ENCODE measurements around the gene PRR19.

The PRR19 gene

GRCh38 chr19:42292042-42292960 is 9.6 kb upstream of the PRR19 start:
- Mint-ChIP-seq H3K27me3 (ENCODE audit: low read depth) (no peaks in the 10 kb centered on the region), H3K27ac (peak overlapping the region; percentile 64), H3K36me3 (ENCODE audit: low read depth) (peaks cover 28% of the 10 kb centered on the region), H3K4me1 (ENCODE audit: low read depth) (peaks cover 2% of the 10 kb centered on the region), H3K4me3 (no peak overlapping the region), H3K9me3 (no peaks in the 10 kb centered on the region)
- DNase-seq (ENCODE audit: low spot score): no peak

GRCh38 chr19:42292963-42293362 is 9.0 kb upstream of the PRR19 start:
- Mint-ChIP-seq H3K4me3 (no peak overlapping the region), H3K27me3 (ENCODE audit: low read depth) (no peaks in the 10 kb centered on the region), H3K9me3 (no peaks in the 10 kb centered on the region), H3K4me1 (ENCODE audit: low read depth) (peaks cover 2% of the 10 kb centered on the region), H3K36me3 (ENCODE audit: low read depth) (peaks cover 28% of the 10 kb centered on the region), H3K27ac (no peak overlapping the region)
- no peak for DNase-seq (ENCODE audit: low spot score)

- Mint-ChIP-seq H3K4me3 (no peak overlapping the region), H3K4me1 (ENCODE audit: low read depth) (peaks cover 2% of the 10 kb centered on the region), H3K27me3 (ENCODE audit: low read depth) (no peaks in the 10 kb centered on the region), H3K36me3 (ENCODE audit: low read depth) (peaks cover 24% of the 10 kb centered on the region), H3K9me3 (no peaks in the 10 kb centered on the region), H3K27ac (no peak overlapping the region)
- no peak for DNase-seq (ENCODE audit: low spot score)
Observed at GRCh38 chr19:42293540-42293939, 8.4 kb upstream of the PRR19 start.

GRCh38 chr19:42293948-42294347 is 8.0 kb upstream of the PRR19 start:
- no peak overlapping the region for H3K27ac Mint-ChIP-seq
- H3K4me1 Mint-ChIP-seq (ENCODE audit: low read depth): peaks cover 2% of the 10 kb centered on the region
- H3K36me3 Mint-ChIP-seq (ENCODE audit: low read depth): peaks cover 22% of the 10 kb centered on the region
- H3K4me3 Mint-ChIP-seq: no peak overlapping the region
- no peak for DNase-seq (ENCODE audit: low spot score)
- H3K27me3 Mint-ChIP-seq (ENCODE audit: low read depth): no peaks in the 10 kb centered on the region
- H3K9me3 Mint-ChIP-seq: no peaks in the 10 kb centered on the region

- no peak for DNase-seq (ENCODE audit: low spot score)
- Mint-ChIP-seq H3K4me3 (no peak overlapping the region), H3K4me1 (ENCODE audit: low read depth) (peaks cover 2% of the 10 kb centered on the region), H3K27ac (no peak overlapping the region), H3K36me3 (ENCODE audit: low read depth) (peaks cover 21% of the 10 kb centered on the region), H3K27me3 (ENCODE audit: low read depth) (no peaks in the 10 kb centered on the region), H3K9me3 (no peaks in the 10 kb centered on the region)
Observed at GRCh38 chr19:42294471-42295137, 7.3 kb upstream of the PRR19 start.

GRCh38 chr19:42295342-42295741 is 6.6 kb upstream of the PRR19 start:
- no peak overlapping the region for H3K4me3 Mint-ChIP-seq
- no peak for DNase-seq (ENCODE audit: low spot score)
- no peaks in the 10 kb centered on the region for H3K27me3 Mint-ChIP-seq (ENCODE audit: low read depth)
- no peaks in the 10 kb centered on the region for H3K9me3 Mint-ChIP-seq
- H3K4me1 Mint-ChIP-seq (ENCODE audit: low read depth): peaks cover 2% of the 10 kb centered on the region
- H3K36me3 Mint-ChIP-seq (ENCODE audit: low read depth): peaks cover 25% of the 10 kb centered on the region
- no peak overlapping the region for H3K27ac Mint-ChIP-seq

- peak; percentile 77 for DNase-seq (ENCODE audit: low spot score)
- peaks cover 25% of the 10 kb centered on the region for H3K36me3 Mint-ChIP-seq (ENCODE audit: low read depth)
- H3K27ac Mint-ChIP-seq: peak overlapping the region; percentile 6
Observed at GRCh38 chr19:42295831-42296525, 6.0 kb upstream of the PRR19 start.

GRCh38 chr19:42297039-42297438 is 4.9 kb upstream of the PRR19 start:
- Mint-ChIP-seq H3K27ac (peak overlapping the region; percentile 52), H3K9me3 (no peaks in the 10 kb centered on the region), H3K36me3 (ENCODE audit: low read depth) (peaks cover 17% of the 10 kb centered on the region), H3K4me3 (no peak overlapping the region), H3K4me1 (ENCODE audit: low read depth) (peaks cover 4% of the 10 kb centered on the region), H3K27me3 (ENCODE audit: low read depth) (no peaks in the 10 kb centered on the region)
- DNase-seq (ENCODE audit: low spot score): no peak

More at GRCh38 chr19:42295831-42296525, 6.0 kb upstream of the PRR19 start:
- no peak overlapping the region for H3K4me3 Mint-ChIP-seq
- no peaks in the 10 kb centered on the region for H3K9me3 Mint-ChIP-seq
- H3K4me1 Mint-ChIP-seq (ENCODE audit: low read depth): peaks cover 2% of the 10 kb centered on the region
- no peaks in the 10 kb centered on the region for H3K27me3 Mint-ChIP-seq (ENCODE audit: low read depth)

GRCh38 chr19:42303101-42303464 is 1.2 kb downstream of the PRR19 start:
- Mint-ChIP-seq H3K4me1 (ENCODE audit: low read depth) (peaks cover 17% of the 10 kb centered on the region), H3K27ac (peak overlapping the region; percentile 92), H3K9me3 (no peaks in the 10 kb centered on the region), H3K4me3 (peak overlapping the region; percentile 91), H3K27me3 (ENCODE audit: low read depth) (no peaks in the 10 kb centered on the region), H3K36me3 (ENCODE audit: low read depth) (peaks cover 4% of the 10 kb centered on the region)
- no peak for DNase-seq (ENCODE audit: low spot score)

- H3K36me3 Mint-ChIP-seq (ENCODE audit: low read depth): peaks cover 4% of the 10 kb centered on the region
- no peaks in the 10 kb centered on the region for H3K27me3 Mint-ChIP-seq (ENCODE audit: low read depth)
- no peak for DNase-seq (ENCODE audit: low spot score)
- H3K4me3 Mint-ChIP-seq: peak overlapping the region; percentile 91
- H3K4me1 Mint-ChIP-seq (ENCODE audit: low read depth): peaks cover 17% of the 10 kb centered on the region
- no peaks in the 10 kb centered on the region for H3K9me3 Mint-ChIP-seq
- H3K27ac Mint-ChIP-seq: no peak overlapping the region
Observed at GRCh38 chr19:42303876-42304275, 1.9 kb downstream of the PRR19 start.

GRCh38 chr19:42306646-42307045 is 4.7 kb downstream of the PRR19 start:
- Mint-ChIP-seq H3K27me3 (ENCODE audit: low read depth) (peaks cover 11% of the 10 kb centered on the region), H3K36me3 (ENCODE audit: low read depth) (no peaks in the 10 kb centered on the region), H3K4me3 (no peak overlapping the region), H3K4me1 (ENCODE audit: low read depth) (peaks cover 13% of the 10 kb centered on the region), H3K9me3 (no peaks in the 10 kb centered on the region), H3K27ac (no peak overlapping the region)
- DNase-seq (ENCODE audit: low spot score): no peak

- Mint-ChIP-seq H3K36me3 (ENCODE audit: low read depth) (no peaks in the 10 kb centered on the region), H3K9me3 (no peaks in the 10 kb centered on the region), H3K27ac (no peak overlapping the region), H3K27me3 (ENCODE audit: low read depth) (peaks cover 35% of the 10 kb centered on the region), H3K4me3 (no peak overlapping the region), H3K4me1 (ENCODE audit: low read depth) (peaks cover 12% of the 10 kb centered on the region)
- no peak for DNase-seq (ENCODE audit: low spot score)
Observed at GRCh38 chr19:42309686-42310085, 7.8 kb downstream of the PRR19 start.

- Mint-ChIP-seq H3K27me3 (ENCODE audit: low read depth) (peaks cover 40% of the 10 kb centered on the region), H3K27ac (no peak overlapping the region), H3K9me3 (no peaks in the 10 kb centered on the region), H3K4me1 (ENCODE audit: low read depth) (peaks cover 12% of the 10 kb centered on the region), H3K4me3 (no peak overlapping the region), H3K36me3 (ENCODE audit: low read depth) (no peaks in the 10 kb centered on the region)
- DNase-seq (ENCODE audit: low spot score): no peak
Observed at GRCh38 chr19:42311657-42312056, 9.7 kb downstream of the PRR19 start.

- Mint-ChIP-seq H3K4me3 (peak overlapping the region; percentile 70), H3K27ac (no peak overlapping the region), H3K36me3 (ENCODE audit: low read depth) (no peaks in the 10 kb centered on the region), H3K4me1 (ENCODE audit: low read depth) (peaks cover 18% of the 10 kb centered on the region), H3K9me3 (no peaks in the 10 kb centered on the region), H3K27me3 (ENCODE audit: low read depth) (peaks cover 44% of the 10 kb centered on the region)
- DNase-seq (ENCODE audit: low spot score): no peak
Observed at GRCh38 chr19:42312370-42312769, 10.4 kb downstream of the PRR19 start.
